ENCODE data around the gene TSPYL1.

GRCh38 chr6:116290799-116291198 lies 11.1 kb upstream of the TSPYL1 start:
- TF ChIP-seq EP300 (IDR thresholded peaks at IDR 0.05; ENCODE audit: borderline replicate concordance in 1 of 2, control insufficient read depth in 1 of 2, low read depth in 2 of 2, low read length in 2 of 2) = no peak
- TF ChIP-seq, protein P1, sequence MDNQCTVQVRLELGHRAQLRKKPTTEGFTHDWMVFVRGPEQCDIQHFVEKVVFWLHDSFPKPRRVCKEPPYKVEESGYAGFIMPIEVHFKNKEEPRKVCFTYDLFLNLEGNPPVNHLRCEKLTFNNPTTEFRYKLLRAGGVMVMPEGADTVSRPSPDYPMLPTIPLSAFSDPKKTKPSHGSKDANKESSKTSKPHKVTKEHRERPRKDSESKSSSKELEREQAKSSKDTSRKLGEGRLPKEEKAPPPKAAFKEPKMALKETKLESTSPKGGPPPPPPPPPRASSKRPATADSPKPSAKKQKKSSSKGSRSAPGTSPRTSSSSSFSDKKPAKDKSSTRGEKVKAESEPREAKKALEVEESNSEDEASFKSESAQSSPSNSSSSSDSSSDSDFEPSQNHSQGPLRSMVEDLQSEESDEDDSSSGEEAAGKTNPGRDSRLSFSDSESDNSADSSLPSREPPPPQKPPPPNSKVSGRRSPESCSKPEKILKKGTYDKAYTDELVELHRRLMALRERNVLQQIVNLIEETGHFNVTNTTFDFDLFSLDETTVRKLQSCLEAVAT (IDR thresholded peaks at IDR 0.05) = no peak
